SK-N-SH (cell line): ENCODE results near the gene RIPOR2. TPM values are rescaled to one million over a fixed set of nuclear protein-coding genes. Genes with fewer than 3 reads are reported as not detected.
A peak's percentile ranks its signal among the peaks of the same experiment; 100 is the strongest.

Experiments used
- CTCF ChIA-PET: fragments of 300-600, 350-600 bp; formaldehyde crosslinking; extraction: SDS; loops from one replicate; lab custom pipeline; 2021; lab: Yijun Ruan, JAX
- POLR2A ChIA-PET: fragments of 350-600 bp; sonication (Branson Sonifier 250); formaldehyde crosslinking; extraction: SDS; loops from one replicate; lab custom pipeline; 2020; ENCODE audit warnings: antibody characterized with exemption, inconsistent platforms; lab: Yijun Ruan, JAX
- DNase-seq: peaks from one replicate; pipeline ENCODE4 v3.0.0; 2012
- H2AFZ ChIP-seq: fragments of 200-600 bp; sonication (generic); 2 replicates; pipeline ENCODE4 v1.8.1; 2016; ENCODE audit warnings: antibody characterized with exemption, mild to moderate bottlenecking, low read depth
- H3F3A ChIP-seq: fragments of 200-600 bp; sonication (generic); replicated peaks from 2 replicates; pipeline ENCODE3; 2016; ENCODE audit warnings: antibody characterized with exemption, mild to moderate bottlenecking; ENCODE audit not compliant: insufficient read depth
- H3K27ac ChIP-seq, 2 experiments: fragments of 200-500 bp in 1 of 2; fragments of 200-600 bp in 1 of 2; sonication (Bioruptor generic) in 1 of 2; sonication (generic), shearing (Covaris generic) in 1 of 2; 2 replicates each; pipeline versions ENCODE4 v1.5.1 to v1.6.1; 2014 to 2016; ENCODE audit warnings: low read depth in 2 of 2, inconsistent platforms in 1 of 2, low read length in 1 of 2, mild to moderate bottlenecking in 1 of 2, mixed read lengths in 1 of 2
- H3K27me3 ChIP-seq: fragments of 200-600 bp; sonication (generic), shearing (Covaris generic); 2 replicates; pipeline ENCODE4 v1.6.1; 2016; ENCODE audit warnings: mixed run types; ENCODE audit not compliant: insufficient read depth
- H3K36me3 ChIP-seq, 2 experiments: fragments of 200-500 bp in 1 of 2; fragments of 200-600 bp in 1 of 2; sonication (Bioruptor generic) in 1 of 2; sonication (generic) in 1 of 2; replicated peaks in 1 of 2; 2 replicates each; pipeline versions ENCODE3 to v1.5.1; 2014 to 2016; ENCODE audit warnings: low read length in 1 of 2, mild to moderate bottlenecking in 1 of 2; ENCODE audit not compliant: insufficient read depth in 2 of 2, control insufficient read depth in 1 of 2
- H3K4me1 ChIP-seq, 2 experiments: fragments of 200-500 bp in 1 of 2; fragments of 200-600 bp in 1 of 2; sonication (Bioruptor generic) in 1 of 2; sonication (generic), shearing (Covaris generic) in 1 of 2; 2 replicates each; pipeline versions ENCODE4 v1.5.1 to v1.6.1; 2014 to 2016; ENCODE audit warnings: low read depth in 1 of 2, low read length in 1 of 2, mixed run types in 1 of 2; ENCODE audit not compliant: insufficient read depth in 2 of 2, control insufficient read depth in 1 of 2
- H3K4me2 ChIP-seq: fragments of 200-600 bp; sonication (generic), shearing (Covaris generic); 2 replicates; pipeline ENCODE4 v1.6.1; 2017; ENCODE audit warnings: mixed run types
- H3K4me3 ChIP-seq, 2 experiments: fragments of 200-500 bp in 1 of 2; fragments of 200-600 bp in 1 of 2; sonication (Bioruptor generic) in 1 of 2; sonication (generic), shearing (Covaris generic) in 1 of 2; 2 replicates each; pipeline versions ENCODE4 v1.5.1 to v1.8.1; 2014 to 2016; ENCODE audit warnings: low read depth in 2 of 2, inconsistent platforms in 1 of 2, low read length in 1 of 2, mild to moderate bottlenecking in 1 of 2, mixed read lengths in 1 of 2, moderate library complexity in 1 of 2
- H3K79me2 ChIP-seq: fragments of 200-600 bp; sonication (generic); 2 replicates; pipeline ENCODE4 v1.8.1; 2017; ENCODE audit warnings: mild to moderate bottlenecking; ENCODE audit not compliant: insufficient read depth
- H3K9ac ChIP-seq: fragments of 200-600 bp; sonication (generic); 2 replicates; pipeline ENCODE4 v1.6.1; 2017; ENCODE audit warnings: mixed run types
- H3K9me2 ChIP-seq: fragments of 200-600 bp; sonication (generic); 2 replicates; pipeline ENCODE4 v1.6.1; 2017; ENCODE audit warnings: mixed run types
- H3K9me3 ChIP-seq: fragments of 200-600 bp; sonication (generic); 2 replicates; pipeline ENCODE4 v1.6.1; 2017; ENCODE audit warnings: mixed run types, mild to moderate bottlenecking, moderate library complexity
- H4K20me1 ChIP-seq: fragments of 200-600 bp; sonication (generic); 2 replicates; pipeline ENCODE4 v1.6.1; 2017; ENCODE audit warnings: mild to moderate bottlenecking, mixed run types; ENCODE audit not compliant: insufficient read depth
- CHD2 ChIP-seq: fragments of 150-350 bp; IDR thresholded peaks from 2 replicates; pipeline ENCODE4 v1.6.1; 2018; ENCODE audit warnings: low read length; ENCODE audit not compliant: partially characterized antibody
- ELF1 ChIP-seq: IDR thresholded peaks from 2 replicates; pipeline ENCODE4 v1.4.0; 2012
- EZH2phosphoT487 ChIP-seq: fragments of 200-600 bp; sonication (generic); IDR thresholded peaks from 2 replicates; pipeline ENCODE4 v1.6.1; 2017; ENCODE audit warnings: low read depth, mixed run types, mild to moderate bottlenecking, antibody characterized with exemption, moderate library complexity, borderline replicate concordance
- FOSL2 ChIP-seq: IDR thresholded peaks from 2 replicates; pipeline ENCODE4 v1.4.0; 2012; ENCODE audit warnings: low read depth, mild to moderate bottlenecking, moderate library complexity, borderline replicate concordance
- FOXJ3 ChIP-seq: sonication (generic); formaldehyde crosslinking; IDR thresholded peaks from 2 replicates; pipeline ENCODE4 v1.5.1; 2020; ENCODE audit warnings: mild to moderate bottlenecking, missing genetic modification reagents
- FOXM1 ChIP-seq: IDR thresholded peaks from 2 replicates; pipeline ENCODE4 v1.4.0; 2012; ENCODE audit warnings: low read depth, mild to moderate bottlenecking
- GABPA ChIP-seq: IDR thresholded peaks from 2 replicates; pipeline ENCODE4 v1.4.0; 2012; ENCODE audit warnings: low read depth, mild to moderate bottlenecking
- GATA2 ChIP-seq: sonication (generic); formaldehyde crosslinking; IDR thresholded peaks from 2 replicates; pipeline ENCODE4 v1.5.0; 2020; ENCODE audit warnings: mild to moderate bottlenecking, missing genetic modification reagents
- IRF3 ChIP-seq: fragments of 150-350 bp; IDR thresholded peaks from 2 replicates; pipeline ENCODE4 v1.6.1; 2016; ENCODE audit warnings: mild to moderate bottlenecking, low read depth, low read length
- MAX ChIP-seq: IDR thresholded peaks from 2 replicates; pipeline ENCODE4 v1.4.0; 2012; ENCODE audit warnings: low read depth
- NFIC ChIP-seq: IDR thresholded peaks from 2 replicates; pipeline ENCODE4 v1.4.0; 2012; ENCODE audit warnings: borderline replicate concordance
- NRF1 ChIP-seq: IDR thresholded peaks from 2 replicates; pipeline ENCODE4 v1.6.1; 2012; ENCODE audit warnings: low read depth, mild to moderate bottlenecking, low read length
- PBX3 ChIP-seq: IDR thresholded peaks from 2 replicates; pipeline ENCODE4; 2012
- POLR2AphosphoS5 ChIP-seq: IDR thresholded peaks from 2 replicates; pipeline ENCODE4 v1.6.1; 2012; ENCODE audit warnings: low read depth, low read length
- RAD21 ChIP-seq: IDR thresholded peaks from 2 replicates; pipeline ENCODE4 v1.6.1; 2012; ENCODE audit warnings: mild to moderate bottlenecking, low read length
- RCOR1 ChIP-seq: fragments of 150-350 bp; IDR thresholded peaks from 2 replicates; pipeline ENCODE4 v1.6.1; 2017; ENCODE audit warnings: antibody characterized with exemption, low read length
- REST ChIP-seq: IDR thresholded peaks from 2 replicates; pipeline ENCODE4 v1.6.1; 2012; ENCODE audit warnings: mild to moderate bottlenecking, low read depth, low read length, moderate library complexity
- RFX5 ChIP-seq: IDR thresholded peaks from 2 replicates; pipeline ENCODE4 v1.6.1; 2012; ENCODE audit warnings: mild to moderate bottlenecking, improper control_type of control experiment, low read length
- RXRA ChIP-seq: IDR thresholded peaks from 2 replicates; pipeline ENCODE4 v1.4.0; 2012; ENCODE audit warnings: low read depth, mild to moderate bottlenecking, borderline replicate concordance
- SIN3A ChIP-seq: IDR thresholded peaks from 2 replicates; pipeline ENCODE4 v1.6.1; 2012; ENCODE audit warnings: low read depth, mild to moderate bottlenecking, low read length, moderate library complexity, borderline replicate concordance
- SMC3 ChIP-seq: IDR thresholded peaks from 2 replicates; pipeline ENCODE4 v1.6.1; 2012; ENCODE audit warnings: low read depth, low read length, improper control_type of control experiment
- TAF1 ChIP-seq: IDR thresholded peaks from 2 replicates; pipeline ENCODE4 v1.6.1; 2012; ENCODE audit warnings: low read depth, mild to moderate bottlenecking, low read length, moderate library complexity, borderline replicate concordance
- TCF12 ChIP-seq: IDR thresholded peaks from 2 replicates; pipeline ENCODE4 v1.4.0; 2012
- TEAD4 ChIP-seq: IDR thresholded peaks from 2 replicates; pipeline ENCODE4 v1.4.0; 2012; ENCODE audit warnings: mild to moderate bottlenecking, borderline replicate concordance; ENCODE audit not compliant: insufficient read depth
- YY1 ChIP-seq: IDR thresholded peaks from 2 replicates; pipeline ENCODE4 v1.4.0; 2012; ENCODE audit warnings: low read depth, mild to moderate bottlenecking
- ZBTB33 ChIP-seq: IDR thresholded peaks from 2 replicates; pipeline ENCODE4 v1.4.0; 2012; ENCODE audit warnings: low read depth, borderline replicate concordance
- WGBS: methylation state at CpG from one replicate; pipeline ENCODE4 v1.1.6; 2017; ENCODE audit warnings: low lambda C conversion rate; 5-methylcytosine and 5-hydroxymethylcytosine counted together
- polyA plus RNA-seq, 3 experiments: library from polyadenylated mRNA; depleted of rRNA; stranded (reverse); fragments of >200 nt; gene quantifications; 2 replicates each; pipeline ENCODE4 v1.2.3, GENCODE V29; 2012

The RIPOR2 gene
- polyA plus RNA-seq, 1 of the 3 experiments (the other 2 are of a cell fraction), result 0.05 TPM

- Histone ChIP-seq H3K9me2 (no peaks in the 10 kb centered on the region), H3K4me1 (peaks cover 0 to 6% of the 10 kb centered on the region in 2 experiments; a peak in 2 of 4 replicates), H2AFZ (no peak overlapping the region), H3K36me3 (no peaks in the 10 kb centered on the region), H3F3A (no peaks in the 10 kb centered on the region), H3K27me3 (no peaks in the 10 kb centered on the region), H3K4me2 (no peak overlapping the region), H3K79me2 (no peaks in the 10 kb centered on the region), H3K9me3 (no peaks in the 10 kb centered on the region), H3K9ac (no peak overlapping the region), H4K20me1 (no peaks in the 10 kb centered on the region), H3K4me3 (no peak overlapping the region), H3K27ac (no peak overlapping the region; a peak in 1 of 4 replicates)
- WGBS, result 64% methylated on average over 4 of the region's 4 CpGs
- POLR2A ChIA-PET, result no interaction called here
- peak; percentile 26 for DNase-seq
- CTCF ChIA-PET, result interaction anchor here (0.7 to 3.1 kb wide), 7 partner anchors 10 to 393 kb away, joined by 3 to 18 read pairs (median 4); no protein-coding TSS in a partner anchor
- TF ChIP-seq RAD21, result no peak
- no peak for TF ChIP-seq NFIC
- TF ChIP-seq FOXJ3, result 0 out of 2 replicates have a peak, but pooled peaks have one; percentile 21
- TF ChIP-seq RCOR1, result peak; percentile 56; the same call in 1 of the 2 replicates
- TF ChIP-seq GABPA, result no peak
- no peak for TF ChIP-seq POLR2AphosphoS5
- TF ChIP-seq CHD2, result no peak
- TF ChIP-seq REST, result no peak
- TF ChIP-seq FOSL2, result no peak
- no peak for TF ChIP-seq SIN3A
- TF ChIP-seq RFX5, result no peak
- TF ChIP-seq TAF1, result no peak
- TF ChIP-seq EZH2phosphoT487, result no peak
- no peak for TF ChIP-seq MAX
- no peak for TF ChIP-seq SMC3
- no peak for TF ChIP-seq PBX3
- no peak for TF ChIP-seq NRF1
- 0 out of 2 replicates have a peak, but pooled peaks have one; percentile 8 for TF ChIP-seq TCF12
- TF ChIP-seq GATA2, result peak; percentile 88
- no peak for TF ChIP-seq TEAD4
- TF ChIP-seq ZBTB33, result no peak
- TF ChIP-seq YY1, result no peak
- TF ChIP-seq IRF3, result no peak
- no peak for TF ChIP-seq ELF1
- TF ChIP-seq RXRA, result no peak
- no peak for TF ChIP-seq FOXM1
Measured at GRCh38 chr6:24872779-24873178, 63.0 kb downstream of the RIPOR2 start.
